HEK293T (cell line): Measurements from ENCODE around the gene SUN5.

Experiments
- BHLHE40 ChIP-seq: fragments of 450-650 bp; IDR thresholded peaks from 2 replicates; pipeline ENCODE4 v1.6.1; 2016; ENCODE audit warnings: mild to moderate bottlenecking, moderate library complexity, borderline replicate concordance
- CTBP1 ChIP-seq: fragments of 450-650 bp; IDR thresholded peaks from 2 replicates; pipeline ENCODE4 v1.6.1; 2016; ENCODE audit warnings: borderline replicate concordance
- FOXA1 ChIP-seq: fragments of 450-650 bp; IDR thresholded peaks from 2 replicates; pipeline ENCODE4 v1.6.1; 2016; ENCODE audit warnings: mild to moderate bottlenecking
- PKNOX1 ChIP-seq: fragments of 450-650 bp; IDR thresholded peaks from 2 replicates; pipeline ENCODE4 v1.6.1; 2016
- SP1 ChIP-seq: fragments of 450-650 bp; IDR thresholded peaks from 2 replicates; pipeline ENCODE4 v1.6.1; 2017
- SUZ12 ChIP-seq: fragments of 450-650 bp; IDR thresholded peaks from 2 replicates; pipeline ENCODE4 v1.6.1; 2016; ENCODE audit warnings: mild to moderate bottlenecking

DNA sequence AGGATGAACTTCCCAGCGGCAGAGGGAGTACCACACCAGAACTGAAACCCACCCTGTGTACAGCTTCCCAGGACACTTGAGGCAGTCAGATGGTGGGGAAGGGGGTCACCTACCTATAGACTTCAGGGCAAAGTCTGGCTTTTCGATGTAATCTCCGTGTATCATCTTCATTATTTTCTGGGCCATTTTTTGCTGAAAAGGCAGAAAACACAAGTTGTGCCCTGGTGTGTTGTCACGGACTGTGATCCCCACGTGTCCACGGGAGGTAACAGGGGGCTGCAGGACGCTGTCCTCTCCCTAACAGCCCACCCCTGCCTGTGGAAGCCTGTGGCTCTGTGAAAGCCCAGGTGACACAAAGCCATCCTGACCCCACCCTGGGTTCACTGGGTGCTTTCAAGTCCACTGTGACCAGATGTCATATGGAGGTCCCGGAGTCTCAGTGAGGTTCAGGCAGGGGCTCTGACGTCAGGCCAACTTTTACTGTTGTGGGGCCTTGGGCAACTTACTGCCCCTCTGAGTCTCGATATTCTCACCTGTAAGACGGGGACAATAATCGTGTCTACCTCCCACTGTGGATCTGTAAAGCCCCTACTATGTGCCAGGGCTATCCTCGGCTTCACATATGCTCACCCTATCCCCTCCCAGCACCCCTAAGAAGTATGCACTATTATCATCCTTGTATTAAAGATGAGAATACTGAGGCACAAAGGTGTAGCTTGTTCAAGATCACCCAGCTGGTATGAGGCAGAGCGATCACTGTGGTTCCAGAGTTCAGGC lies 14.5 kb downstream of the SUN5 start:
- no peak for TF ChIP-seq BHLHE40
- no peak for TF ChIP-seq SUZ12
- no peak for TF ChIP-seq SP1
- no peak for TF ChIP-seq FOXA1
- TF ChIP-seq PKNOX1, result no peak
- no peak for TF ChIP-seq CTBP1
